Fibroblast of villous mesenchyme (primary cell): ENCODE data around the gene TRIM36. TPM values are rescaled to one million over a fixed set of nuclear protein-coding genes. Genes with fewer than 3 reads are reported as not detected.

Source experiments
- DNase-seq: peaks from one replicate; pipeline ENCODE4 v3.0.0-alpha.2; 2010; ENCODE audit warnings: low read depth
- H3K4me3 ChIP-seq: 2 replicates; pipeline ENCODE4 v1.5.1; 2011; ENCODE audit warnings: low read depth, mild to moderate bottlenecking, low read length
- total RNA-seq: library from RNA; depleted of rRNA; stranded (reverse); fragments of >200 nt; gene quantifications from 2 replicates; pipeline ENCODE4 v1.2.3, GENCODE V29; 2012
- TF ChIP-seq, protein P1 (sequence below): IDR thresholded peaks from 2 replicates; pipeline ENCODE4 v1.5.1; 2012; ENCODE audit warnings: low read depth, mild to moderate bottlenecking, low read length; ENCODE audit not compliant: insufficient read depth

Gene TRIM36
- 0.97 and 2.2 TPM in 2 replicates for total RNA-seq

DNA sequence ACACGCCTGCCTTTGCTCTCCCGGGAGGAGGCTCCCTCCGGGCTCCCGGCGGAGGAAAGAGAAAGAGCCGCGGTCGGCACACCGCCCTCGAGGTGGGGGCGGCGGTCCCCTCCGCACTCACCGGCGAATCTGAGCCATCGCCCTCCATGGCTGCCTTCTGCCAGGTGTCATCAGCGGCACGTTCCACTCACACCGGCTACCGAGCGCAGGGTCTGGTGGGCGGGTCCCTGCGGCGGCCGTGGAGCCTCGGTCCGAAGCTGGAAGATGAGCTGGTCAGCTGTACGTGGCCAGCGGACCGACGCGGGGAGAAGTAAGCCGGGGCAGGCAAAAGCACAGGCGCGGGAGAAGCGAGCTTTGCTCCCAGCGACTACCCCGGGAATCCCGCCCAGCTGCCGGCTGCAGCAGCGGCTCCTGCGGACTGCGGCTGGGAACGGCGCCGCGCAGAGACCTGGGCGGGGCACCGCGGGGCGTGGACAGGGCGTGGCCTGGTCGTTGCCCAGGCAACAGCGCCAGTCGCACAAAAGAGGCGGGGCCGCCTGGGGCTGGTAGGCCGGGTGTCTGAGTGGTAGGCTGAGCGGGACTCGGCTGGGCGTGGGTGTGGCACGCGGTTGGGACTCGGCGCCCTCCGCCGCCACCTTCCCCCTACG is at the start of gene TRIM36:
TRIM36 (minus strand) TSS at position 422 of the 647 bp plus-strand sequence; CDS start at position 148, 274 bp downstream.
- TF ChIP-seq, protein P1, sequence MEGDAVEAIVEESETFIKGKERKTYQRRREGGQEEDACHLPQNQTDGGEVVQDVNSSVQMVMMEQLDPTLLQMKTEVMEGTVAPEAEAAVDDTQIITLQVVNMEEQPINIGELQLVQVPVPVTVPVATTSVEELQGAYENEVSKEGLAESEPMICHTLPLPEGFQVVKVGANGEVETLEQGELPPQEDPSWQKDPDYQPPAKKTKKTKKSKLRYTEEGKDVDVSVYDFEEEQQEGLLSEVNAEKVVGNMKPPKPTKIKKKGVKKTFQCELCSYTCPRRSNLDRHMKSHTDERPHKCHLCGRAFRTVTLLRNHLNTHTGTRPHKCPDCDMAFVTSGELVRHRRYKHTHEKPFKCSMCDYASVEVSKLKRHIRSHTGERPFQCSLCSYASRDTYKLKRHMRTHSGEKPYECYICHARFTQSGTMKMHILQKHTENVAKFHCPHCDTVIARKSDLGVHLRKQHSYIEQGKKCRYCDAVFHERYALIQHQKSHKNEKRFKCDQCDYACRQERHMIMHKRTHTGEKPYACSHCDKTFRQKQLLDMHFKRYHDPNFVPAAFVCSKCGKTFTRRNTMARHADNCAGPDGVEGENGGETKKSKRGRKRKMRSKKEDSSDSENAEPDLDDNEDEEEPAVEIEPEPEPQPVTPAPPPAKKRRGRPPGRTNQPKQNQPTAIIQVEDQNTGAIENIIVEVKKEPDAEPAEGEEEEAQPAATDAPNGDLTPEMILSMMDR = peak; percentile 19
- H3K4me3 ChIP-seq = peak within 1 kb of the TSS; percentile 82
- DNase-seq = peak; percentile 89

- peak; percentile 5 for DNase-seq
- no peak overlapping the region for H3K4me3 ChIP-seq
- TF ChIP-seq, protein P1 = no peak
Observed at GRCh38 chr5:115214541-115214940, 44.8 kb upstream of the TRIM36 start.

DNA sequence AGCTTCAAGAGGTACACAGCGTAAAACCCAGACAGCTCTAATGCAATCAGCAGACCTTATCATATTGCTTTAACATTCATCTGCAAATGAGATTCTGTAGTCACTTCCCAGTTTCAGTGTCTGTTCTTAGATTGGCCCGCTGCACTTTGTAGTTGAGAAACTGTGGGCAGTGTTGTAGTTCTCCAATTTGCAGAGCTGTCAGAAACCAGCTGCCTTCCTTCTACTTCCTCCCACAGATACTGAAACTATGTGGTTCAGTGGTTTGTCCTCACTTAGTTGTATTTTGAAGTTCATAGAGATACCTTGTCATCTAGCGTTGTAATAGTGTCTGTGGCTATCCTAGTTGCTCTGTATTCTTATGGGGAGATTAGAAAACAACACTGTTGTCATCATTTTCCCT is 39.6 kb upstream of the TRIM36 start:
- TF ChIP-seq, protein P1 = no peak
- peak; percentile 82 for DNase-seq
- no peak overlapping the region for H3K4me3 ChIP-seq

GRCh38 chr5:115202952-115203351 is 33.2 kb upstream of the TRIM36 start:
- H3K4me3 ChIP-seq = no peak overlapping the region
- TF ChIP-seq, protein P1 = no peak
- no peak for DNase-seq

GRCh38 chr5:115196161-115196560 is 26.5 kb upstream of the TRIM36 start:
- no peak for DNase-seq
- no peak overlapping the region for H3K4me3 ChIP-seq
- TF ChIP-seq, protein P1 = no peak

- TF ChIP-seq, protein P1 = no peak
- no peak for DNase-seq
- H3K4me3 ChIP-seq = no peak overlapping the region
Observed at GRCh38 chr5:115194676-115195075, 25.0 kb upstream of the TRIM36 start.

- DNase-seq = no peak
- TF ChIP-seq, protein P1 = no peak
- H3K4me3 ChIP-seq = no peak overlapping the region
Observed at GRCh38 chr5:115193295-115193694, 23.6 kb upstream of the TRIM36 start.
